ENCODE results near the gene THEM5.

DNA sequence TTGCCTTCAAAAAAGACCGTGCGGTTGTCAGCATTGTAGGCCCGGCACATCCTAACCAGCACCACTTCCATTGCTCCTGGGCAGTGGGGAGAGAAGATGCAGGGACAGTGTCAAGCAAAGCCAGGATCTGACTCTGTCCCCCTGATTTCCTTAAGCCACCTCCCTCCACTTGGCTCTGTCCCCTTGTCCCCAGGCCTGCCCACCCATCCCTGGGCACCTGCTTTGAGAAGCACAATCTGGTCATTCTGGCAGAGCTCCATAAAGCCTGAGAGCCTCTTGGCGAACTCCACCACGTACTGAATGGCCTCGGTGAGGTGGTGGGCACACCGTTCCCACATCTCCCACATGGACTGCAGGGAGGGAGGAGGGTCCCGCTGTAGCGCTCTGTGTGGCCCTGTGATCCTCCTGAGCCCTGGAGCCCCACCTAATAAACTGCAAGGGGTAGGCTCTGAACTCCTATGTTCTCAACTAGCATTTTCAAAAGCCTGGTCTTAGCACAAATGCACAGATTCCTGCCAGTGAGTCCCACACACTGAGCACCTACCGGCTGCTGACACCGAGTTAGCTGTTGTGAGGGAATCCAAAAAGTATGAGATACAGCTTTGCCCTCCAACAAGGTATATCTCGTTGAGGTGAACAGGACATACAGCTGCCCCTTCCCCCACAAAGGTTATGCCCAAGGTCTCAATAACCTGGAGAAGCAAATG is 40.1 kb downstream of the THEM5 start:
- TF ChIP-seq POLR2A (IDR thresholded peaks at IDR 0.05) (no peak), POLR2AphosphoS5 (IDR thresholded peaks at IDR 0.05) (no peak)

All from spleen (tissue), 3 donors.